Measurements from ENCODE around the gene PDZD2.
"Not testable (repeated sequence)": the region's sequence is repeated elsewhere in the genome, so short reads cannot be mapped to it uniquely, and the experiment has no call there.

Gene PDZD2

DNA sequence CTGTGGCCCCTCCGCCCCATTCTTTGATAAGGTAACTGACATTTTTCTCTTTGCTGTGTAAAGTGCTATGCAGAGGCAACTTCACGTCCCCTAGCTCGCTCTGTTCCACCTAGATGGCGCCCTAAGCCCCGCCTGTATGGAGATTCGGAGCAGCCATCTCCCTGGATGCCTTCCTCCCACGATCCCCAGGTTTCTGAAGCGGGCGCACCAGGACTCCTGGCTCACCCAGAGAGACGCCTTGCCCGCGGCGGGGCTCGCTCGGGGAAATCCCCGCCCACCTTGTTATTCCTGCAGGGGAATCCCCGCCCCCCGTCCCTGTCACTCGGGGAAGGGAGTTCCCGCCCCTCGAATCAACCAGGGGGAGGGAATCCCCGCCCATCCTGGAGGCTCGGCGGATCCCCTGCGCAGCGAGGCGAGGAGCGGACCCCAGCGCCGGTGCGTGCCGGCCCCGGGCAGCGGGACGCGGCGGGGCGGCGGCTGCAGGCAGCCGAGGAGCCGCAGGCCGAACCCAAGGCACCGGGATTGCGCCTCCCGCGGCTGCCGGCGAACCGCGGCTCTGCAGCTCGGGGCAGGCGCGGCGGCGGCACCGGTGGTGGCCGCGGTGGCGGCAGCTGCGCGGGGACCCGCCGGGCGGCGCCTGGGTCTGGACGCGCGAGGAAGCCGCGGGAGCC, at the start of gene PDZD2:
Gene PDZD2 (plus strand): TSS at position 384 of the 671 bp plus-strand sequence.
- DNase-seq = peak; percentile 92

DNA sequence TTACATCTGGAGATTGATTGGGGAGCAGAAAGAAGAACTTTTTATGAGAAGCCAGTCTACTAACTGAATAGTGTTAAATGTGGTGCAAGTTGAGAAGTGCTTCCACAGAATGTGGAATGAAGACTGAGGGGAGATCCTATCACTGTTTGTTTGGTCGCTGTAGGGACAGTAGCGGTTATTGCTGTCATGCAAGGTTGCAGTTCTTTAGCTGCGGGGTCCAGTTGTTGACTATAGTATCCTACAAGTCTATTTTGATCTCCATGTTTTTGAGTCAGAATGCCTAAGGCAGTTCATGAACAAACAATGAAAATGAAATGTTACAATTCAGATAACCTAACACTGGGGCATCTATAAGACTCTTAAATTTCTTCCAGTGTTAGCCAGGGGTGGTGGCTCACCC, 45.3 kb upstream of the PDZD2 start:
- no peak for DNase-seq

DNA sequence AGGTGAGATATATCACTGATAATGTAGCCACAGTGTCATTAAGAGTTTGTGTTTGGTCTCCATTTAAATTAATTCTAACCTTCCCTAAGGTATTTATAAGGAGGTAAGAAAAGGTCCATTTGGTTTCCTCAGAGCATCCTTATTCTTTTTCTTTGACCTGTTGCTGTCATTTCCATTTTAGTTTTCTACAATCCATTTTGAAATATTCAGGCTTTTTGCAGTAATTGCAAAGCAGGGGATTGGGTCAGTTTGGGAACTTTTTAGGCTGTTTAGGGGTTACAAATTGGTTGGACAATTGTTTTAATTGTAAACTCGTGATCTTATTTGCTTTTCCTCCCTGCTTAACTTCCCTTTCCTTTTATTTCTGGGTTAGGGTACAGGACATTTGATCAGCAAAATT, 42.6 kb upstream of the PDZD2 start:
- DNase-seq = no peak

DNA sequence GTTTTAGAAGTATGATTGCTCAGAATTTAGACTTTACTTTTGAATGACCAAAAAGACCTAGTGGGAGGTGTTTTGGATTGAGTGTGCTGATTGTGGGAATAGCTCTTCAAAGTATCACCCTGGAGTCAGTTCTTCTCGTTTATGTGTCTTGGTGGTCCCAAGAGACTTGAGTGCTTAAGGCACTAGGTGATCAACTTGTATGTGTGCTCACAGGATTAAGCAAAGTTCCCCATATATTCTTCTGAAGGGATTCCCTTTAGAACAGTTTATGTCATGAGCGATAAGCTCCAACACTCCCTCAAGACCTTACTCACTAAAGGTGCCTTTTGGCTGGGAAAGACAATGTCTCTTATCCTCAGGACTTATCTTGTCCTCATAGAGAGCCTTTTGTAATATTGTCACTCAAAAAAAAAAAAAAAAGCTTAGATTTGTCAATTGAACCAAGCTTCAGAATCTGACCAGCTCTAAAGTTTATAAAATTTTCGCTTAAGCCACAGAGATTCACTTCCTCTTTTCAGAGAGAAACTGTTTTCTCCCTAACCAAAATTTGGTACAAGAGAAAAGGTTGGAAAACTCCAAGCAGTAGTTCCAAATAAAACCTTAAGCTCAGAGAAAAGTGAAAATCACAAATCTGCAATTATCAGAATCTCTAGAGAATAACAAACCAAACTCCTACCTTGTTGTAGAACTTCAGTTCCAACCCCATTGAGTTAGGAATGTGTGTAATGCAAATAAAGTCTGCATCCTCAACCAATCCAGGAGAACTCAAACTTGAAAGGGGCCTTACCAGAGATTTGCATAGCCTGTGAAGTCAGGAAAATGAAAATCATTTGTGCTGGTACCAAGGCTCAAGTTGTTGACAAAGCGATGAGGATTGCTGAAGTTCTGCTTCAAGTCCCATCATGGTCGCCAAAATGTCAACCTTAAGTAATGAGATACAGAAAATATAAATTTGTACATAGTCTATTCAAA, 40.0 kb upstream of the PDZD2 start:
- no peak for DNase-seq

DNA sequence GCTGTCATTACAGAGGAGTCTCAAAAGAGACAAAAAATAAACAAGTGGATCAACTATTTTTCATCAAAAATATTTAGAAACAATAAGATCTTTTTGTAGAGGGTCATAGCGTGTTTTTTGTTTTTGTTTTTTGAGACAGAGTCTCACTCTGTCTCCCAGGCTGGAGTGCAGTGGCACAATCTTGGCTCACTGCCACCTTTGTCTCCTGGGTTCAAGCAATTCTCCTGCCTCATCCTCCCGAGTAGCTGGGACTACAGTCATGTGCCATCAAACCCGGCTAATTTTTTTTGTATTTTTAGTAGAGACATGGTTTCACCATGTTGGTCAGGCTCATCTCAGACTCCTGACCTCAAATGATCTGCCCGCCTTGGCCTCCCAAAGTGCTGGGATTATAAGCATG, 36.6 kb upstream of the PDZD2 start:
- not testable (repeated sequence) for DNase-seq

DNA sequence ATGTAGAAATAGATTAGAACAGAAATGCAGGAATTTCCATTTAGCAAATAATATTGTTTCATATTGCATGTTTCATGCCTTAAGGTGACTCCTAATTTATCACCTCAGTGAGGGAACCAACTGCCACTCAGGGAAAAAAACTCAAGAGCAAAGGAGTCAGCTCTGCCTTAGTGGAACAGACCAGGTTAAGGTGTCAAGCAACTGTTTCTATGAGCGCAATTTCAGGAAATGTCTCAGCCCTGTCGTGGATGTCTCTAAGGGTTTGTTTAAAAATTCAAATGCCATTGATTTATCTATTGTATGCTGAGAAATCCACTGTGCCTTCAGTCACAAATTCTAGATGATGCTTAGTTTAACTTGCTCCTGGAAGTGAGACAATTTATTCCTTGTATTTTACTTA, 34.7 kb upstream of the PDZD2 start:
- no peak for DNase-seq

DNA sequence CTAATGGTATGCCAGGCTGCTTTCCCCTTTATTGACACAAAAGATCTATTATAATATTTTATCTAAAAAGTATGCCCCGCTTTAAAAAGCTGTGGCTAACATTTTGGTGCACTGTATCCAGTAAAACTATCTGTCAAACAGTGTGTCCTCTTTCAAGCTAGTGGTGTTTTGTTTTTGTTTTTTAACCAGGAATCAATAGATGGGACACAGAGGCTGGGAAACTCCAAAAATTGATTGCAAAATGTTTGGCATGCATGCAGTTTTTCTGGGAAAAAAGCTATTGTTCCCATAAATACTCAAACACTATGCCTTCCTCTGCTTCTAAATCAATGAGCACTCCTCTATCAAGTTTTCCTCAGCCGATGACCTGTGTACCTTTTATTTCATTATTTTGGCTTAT, 34.3 kb upstream of the PDZD2 start:
- no peak for DNase-seq

DNA sequence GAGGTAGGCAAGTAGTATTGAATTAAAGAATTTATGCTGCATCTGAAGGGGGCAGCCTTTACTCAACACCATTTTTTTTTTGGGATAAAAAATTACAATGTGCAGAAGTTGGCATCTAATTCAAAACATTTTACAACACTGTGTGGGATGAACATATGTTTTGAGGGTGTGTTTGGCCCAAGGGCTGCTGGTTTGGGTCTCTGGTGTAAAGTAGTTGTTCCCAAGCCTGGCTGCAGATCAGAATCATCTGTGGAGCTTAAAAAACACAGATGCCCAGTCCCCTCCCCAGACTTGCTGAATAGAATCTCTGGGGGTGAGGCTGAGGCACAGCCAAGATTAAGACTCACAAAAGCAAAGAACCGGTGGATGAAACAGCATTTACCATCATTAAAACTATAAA, 33.0 kb upstream of the PDZD2 start:
- no peak for DNase-seq

DNA sequence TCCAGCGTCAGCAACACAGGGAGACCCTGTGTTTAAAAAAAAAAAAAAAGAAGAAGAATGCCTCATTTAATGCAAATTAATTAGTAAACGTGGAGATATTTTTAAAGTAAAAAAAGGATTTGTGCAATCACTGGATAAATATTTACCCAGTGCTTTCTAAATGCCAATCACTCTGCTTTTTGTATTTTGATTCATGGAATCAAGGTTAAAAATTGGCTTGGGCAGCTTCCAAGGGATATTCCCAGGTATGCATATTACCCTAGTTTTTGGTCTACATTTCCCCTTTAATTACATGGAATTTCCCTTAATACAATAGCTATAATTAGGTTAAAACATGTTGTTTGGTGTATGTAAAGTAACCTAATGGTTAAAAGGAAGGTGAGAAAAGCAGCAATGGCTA, 31.4 kb upstream of the PDZD2 start:
- DNase-seq = no peak

DNA sequence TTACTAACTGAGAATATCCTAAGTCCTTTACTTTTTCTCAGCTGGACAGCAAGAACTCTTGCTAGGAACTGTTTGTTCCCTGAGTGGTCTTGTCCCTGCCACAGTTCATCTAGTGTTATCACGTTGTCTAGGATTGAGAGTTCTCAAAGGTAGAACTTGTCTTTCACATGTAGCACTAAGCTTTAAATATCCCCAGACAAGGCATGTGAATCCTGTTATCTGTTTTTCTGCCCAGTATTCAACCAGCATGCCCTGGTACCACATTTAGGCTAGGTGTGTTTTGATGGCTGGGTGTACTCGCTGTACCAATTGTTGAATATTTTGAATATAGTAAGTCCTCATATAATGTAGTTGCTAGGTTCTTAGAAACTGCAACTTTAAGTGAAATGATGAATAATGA, 27.9 kb upstream of the PDZD2 start:
- no peak for DNase-seq

DNA sequence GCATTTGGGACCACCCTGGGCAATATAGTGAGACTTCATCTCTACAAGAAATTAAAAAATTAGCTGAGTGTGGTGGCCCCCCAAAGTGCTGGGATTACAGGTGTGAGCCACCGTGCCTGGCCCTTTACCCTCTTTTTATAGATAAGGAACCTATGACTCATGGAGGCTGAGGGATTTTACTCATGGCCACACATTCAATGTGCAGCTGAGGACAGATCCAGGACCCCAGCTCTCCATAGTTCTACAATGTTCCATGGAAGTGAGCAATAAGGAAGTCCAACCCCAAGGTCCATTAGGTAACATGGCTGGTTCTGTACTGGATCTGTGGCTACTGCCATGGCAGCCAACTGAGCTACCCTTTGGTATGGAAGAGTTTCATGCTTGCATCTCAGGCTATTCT, 25.3 kb upstream of the PDZD2 start:
- DNase-seq = no peak

DNA sequence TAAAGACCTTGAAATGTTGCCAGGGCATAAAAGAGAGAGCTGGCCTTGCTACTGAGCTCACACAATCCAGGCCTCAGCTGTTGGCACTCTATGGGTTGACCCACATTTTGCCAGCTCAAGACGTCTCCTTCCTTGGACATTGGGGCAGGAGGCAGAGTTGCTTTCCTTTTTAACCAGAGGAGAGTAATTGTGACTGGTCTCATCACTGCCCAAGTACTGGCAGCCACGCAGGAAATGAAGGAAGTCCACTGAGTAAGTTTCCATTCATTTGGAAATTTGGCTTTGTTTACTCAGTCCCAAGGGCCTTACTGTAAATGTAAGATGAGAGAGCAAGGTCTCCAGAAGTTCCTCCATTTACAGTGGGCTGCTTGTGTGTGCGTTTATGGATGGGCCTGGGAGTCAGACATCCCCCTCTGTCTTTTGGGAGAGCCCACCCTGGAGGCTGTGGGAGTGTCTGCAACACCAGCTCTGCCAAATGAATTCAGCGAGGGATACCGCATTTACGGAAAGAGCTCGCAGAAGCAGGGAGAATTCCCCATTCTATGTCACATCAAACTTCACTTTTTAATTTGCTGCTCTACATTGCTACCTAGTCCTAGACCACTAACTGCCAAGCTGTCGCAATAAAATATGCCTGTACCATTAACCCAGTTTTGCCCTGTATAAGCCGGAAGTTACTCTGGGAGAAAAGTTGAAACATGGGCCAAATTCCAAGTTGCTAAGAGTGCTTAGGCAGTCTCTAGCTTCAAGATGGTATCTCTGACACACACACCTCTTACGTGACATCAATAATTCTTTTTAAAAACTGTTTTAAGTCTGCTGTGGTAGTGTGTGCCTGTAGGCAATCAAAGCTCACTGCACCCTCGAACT, 24.5 kb upstream of the PDZD2 start:
- no peak for DNase-seq

DNA sequence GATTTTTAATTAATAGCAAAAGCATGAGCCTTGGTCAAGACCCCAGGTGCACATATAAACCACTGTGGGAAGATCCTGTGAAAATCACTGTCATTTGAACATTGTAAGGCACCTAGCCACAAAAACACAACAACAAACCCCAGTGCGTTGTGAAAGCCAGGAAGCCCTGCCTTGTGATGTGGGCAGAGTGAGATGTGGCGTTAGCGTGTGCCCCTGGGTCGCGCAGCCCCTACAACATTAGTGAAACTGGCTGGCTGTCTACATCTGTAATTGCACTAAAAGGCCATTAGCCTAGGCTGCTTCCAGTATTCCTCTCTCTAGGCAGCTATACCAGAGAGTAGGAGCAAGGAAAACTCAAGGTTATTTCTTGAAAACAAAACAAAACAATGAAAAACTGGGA, 21.1 kb upstream of the PDZD2 start:
- no peak for DNase-seq

DNA sequence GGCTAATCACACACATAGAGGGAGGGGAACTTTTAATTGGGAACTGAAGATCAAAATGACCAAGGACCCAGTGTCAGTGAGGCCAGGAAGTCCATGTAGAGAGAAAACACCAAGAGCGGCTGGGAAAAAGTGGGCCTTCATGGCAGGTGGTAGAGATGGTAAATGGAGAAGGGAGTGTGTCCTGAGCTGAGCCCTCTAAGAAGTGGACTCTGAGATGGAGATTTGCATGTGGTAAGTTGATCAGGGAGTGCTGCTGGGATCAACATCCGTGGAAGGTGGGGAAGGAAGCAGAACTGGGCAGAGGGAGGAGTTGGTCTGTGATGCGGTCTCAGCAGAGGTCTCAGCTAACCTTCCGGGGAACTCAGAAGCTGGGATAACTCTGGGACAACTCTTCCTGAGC, 18.9 kb upstream of the PDZD2 start:
- no peak for DNase-seq

DNA sequence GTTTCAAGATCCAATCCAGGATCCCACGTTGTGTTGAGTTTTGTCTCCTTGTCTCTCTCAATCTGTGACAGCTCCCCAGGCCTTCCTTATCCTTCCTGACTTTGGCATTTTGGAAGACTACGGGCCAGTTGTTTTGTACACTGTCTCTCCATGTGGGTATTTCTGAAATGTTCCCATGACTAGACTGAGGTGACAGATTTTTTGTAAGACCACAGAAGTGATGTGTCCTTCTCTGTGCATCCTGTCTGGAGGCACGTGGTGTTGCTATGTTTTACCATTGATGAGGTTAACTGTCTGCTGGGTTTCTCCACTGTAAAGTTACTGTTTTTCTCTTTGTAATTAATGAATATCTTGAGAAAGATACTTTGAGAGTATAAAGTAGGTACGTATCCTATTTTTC, 15.7 kb upstream of the PDZD2 start:
- DNase-seq = no peak

DNA sequence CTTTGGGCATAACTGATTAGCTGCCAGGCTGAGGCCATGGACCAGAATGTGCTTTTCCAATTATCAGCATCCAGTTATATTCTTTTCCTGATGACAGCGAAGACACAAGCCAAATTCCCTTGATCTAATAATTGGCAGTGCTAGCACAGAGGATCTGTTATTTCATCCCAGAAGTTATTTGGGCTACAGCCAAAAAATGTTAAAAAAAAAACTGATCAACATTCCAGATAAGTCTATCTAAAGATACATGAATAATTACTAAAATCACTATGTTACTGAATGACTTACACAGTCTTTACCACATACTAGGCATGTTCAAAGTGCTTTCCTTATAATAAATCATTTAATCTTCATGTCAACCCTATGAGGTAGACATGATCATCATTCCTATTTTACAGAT, 13.5 kb upstream of the PDZD2 start:
- no peak for DNase-seq

DNA sequence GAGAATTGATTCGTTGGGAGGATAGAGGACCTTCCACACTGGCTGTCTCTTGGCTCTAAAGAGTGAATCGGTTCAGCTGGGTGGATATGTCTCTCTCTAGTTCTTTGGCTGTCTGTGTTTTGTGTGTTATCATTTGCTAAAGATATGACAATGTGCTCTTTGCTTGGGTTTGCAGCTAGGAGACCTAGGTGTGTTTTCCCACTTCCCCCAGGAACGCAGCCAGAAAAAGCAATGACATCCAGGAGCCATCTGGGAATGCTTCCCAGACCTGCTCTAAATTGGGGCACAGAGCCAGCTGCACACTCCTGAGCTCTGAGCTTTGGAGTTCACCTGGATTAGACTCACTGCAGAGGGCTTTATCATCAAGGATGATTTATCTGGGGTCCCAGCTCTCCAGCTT, 12.8 kb upstream of the PDZD2 start:
- DNase-seq = no peak

DNA sequence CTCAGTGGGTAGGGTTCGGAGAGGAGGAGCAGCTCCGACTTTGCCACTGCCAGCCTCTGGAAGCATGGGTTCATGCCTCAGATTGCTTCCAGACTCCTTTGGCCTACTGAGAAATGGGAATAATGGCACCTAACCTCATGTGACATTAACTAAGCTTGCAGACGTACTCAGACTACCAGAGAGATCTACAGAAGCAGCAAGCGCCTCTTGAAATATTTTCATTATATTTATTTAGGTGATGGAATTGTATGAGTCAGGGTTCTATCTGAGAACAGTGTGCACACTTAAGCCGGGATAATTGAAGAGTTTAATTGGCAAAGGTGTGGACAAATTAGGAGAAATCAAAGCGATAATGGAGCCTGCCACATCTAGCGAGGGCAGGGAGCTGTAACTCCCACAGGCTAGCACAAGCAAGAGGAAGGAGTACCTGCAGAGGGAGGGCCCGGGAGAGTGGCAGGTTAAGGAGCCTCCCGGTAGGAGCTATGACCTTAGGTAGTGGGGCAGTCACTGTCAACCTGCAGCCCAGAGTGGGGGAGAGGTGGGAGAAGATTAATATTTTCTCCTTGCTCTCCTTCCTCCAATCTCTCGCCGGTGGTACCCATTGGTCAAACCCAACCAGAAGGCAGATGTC, 12.2 kb upstream of the PDZD2 start:
- DNase-seq = no peak

DNA sequence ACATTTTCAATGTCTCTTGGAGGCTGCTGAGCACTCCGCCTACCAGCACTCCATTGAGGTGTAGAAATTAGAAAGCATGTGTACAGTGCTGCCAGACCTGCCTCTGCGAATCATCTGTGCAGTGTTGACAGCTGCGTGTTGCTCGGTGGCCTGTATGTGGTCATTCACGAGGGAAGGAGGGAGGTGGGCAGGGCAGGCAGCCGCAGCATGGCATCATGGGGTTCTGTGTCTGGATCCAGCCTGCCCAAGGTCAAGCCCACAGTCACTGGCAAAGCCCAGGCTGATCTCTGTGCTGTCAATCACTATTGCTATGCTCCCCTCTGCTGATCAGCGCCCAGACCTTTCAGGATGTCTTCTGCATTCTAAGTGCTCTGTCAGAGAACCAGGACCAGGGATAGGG, 8.0 kb upstream of the PDZD2 start:
- no peak for DNase-seq

DNA sequence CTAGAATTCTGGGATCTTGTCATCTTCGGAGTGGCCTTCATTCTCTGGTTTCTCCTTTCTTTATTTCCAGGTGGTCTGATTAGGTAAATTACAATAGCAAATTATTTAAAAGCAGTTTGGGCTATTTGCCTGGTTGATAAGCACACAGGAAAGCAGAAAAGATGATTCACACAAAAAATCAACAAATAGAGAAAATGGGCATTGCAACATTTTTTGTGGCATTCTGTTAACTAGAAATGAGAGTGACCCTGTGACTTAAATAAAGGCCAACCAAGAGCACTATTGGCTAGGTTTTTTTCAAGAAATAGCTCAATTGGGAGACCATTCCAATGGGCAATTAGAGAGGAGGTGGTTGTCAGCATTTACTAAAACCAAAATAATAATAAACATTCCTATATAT, 6.5 kb upstream of the PDZD2 start:
- no peak for DNase-seq

DNA sequence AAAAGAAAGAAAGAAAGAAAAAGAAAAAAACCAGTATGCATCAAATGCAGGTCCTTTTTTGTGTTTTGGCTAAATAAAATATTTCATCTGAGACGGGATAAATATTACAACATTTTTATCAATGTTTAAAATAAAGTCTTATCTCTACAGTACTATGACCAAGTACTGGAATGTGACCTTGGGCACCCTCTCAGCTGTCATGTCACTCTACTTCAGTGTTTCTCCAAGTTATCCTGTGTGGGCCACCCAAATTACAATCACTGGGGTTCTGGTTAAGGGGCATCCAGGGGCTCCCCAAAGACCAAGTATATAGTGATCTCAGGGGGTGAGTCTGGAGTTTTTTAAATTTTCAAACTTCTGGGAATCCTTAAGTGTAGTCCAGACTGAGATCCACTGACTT, 3.5 kb upstream of the PDZD2 start:
- no peak for DNase-seq

DNA sequence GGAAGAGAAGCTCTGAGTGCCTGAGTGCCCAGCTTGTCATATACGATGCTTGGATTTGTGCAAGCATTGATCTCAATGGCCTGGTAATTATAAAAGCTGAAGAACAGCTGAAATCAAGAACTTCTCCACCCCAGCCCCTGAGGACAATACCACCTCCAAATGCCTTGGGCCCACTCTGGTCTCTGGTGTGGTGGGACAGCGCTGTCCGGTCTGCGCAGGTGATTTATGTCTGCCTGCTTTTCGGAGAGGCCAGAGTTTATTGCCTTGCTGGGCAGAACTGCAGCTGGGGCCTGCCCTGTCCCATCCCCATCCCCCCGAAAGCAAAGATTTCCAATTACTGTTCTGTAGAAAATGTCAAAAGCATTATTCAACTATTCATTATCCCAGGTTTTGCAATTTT, 1.1 kb upstream of the PDZD2 start:
- DNase-seq = no peak

DNA sequence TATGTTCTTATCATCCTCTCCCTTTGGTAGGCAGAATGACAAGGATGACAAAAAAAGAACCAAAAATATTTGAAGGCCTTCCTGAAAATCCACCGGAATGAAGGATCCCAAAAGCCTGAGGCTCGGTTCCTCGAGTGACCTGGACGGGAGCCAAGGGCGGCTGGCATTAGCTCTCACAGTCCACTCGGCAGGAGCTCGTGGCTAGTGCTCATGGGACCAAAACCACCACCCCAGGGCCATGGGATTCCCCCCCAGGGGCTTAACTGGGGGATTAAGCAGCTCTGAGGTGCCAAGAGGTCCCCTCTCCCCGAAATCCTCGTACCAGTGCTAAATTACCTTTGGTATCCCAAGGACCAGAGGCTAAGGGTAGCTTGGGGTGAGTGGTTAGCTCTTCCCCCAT, 586 bp upstream of the PDZD2 start:
- DNase-seq = no peak

Data from islet precursor cell (in vitro differentiated cells).